ENCODE measurements around the gene PARP8.
"Not testable (repeated sequence)": the region's sequence is repeated elsewhere in the genome, so short reads cannot be mapped to it uniquely, and the experiment has no call there.

The PARP8 gene

GRCh38 chr5:50730336-50730735 lies 63.9 kb downstream of the PARP8 start:
- no peak for DNase-seq

GRCh38 chr5:50730841-50731240 lies 64.4 kb downstream of the PARP8 start:
- no peak for DNase-seq

GRCh38 chr5:50733741-50734140 lies 67.3 kb downstream of the PARP8 start:
- DNase-seq, result no peak

GRCh38 chr5:50738864-50739263 lies 72.4 kb downstream of the PARP8 start:
- DNase-seq, result no peak

GRCh38 chr5:50740832-50741231 lies 74.4 kb downstream of the PARP8 start:
- no peak for DNase-seq

- DNase-seq, result no peak
Observed at GRCh38 chr5:50744776-50745175, 78.3 kb downstream of the PARP8 start.

GRCh38 chr5:50745221-50745910 lies 78.9 kb downstream of the PARP8 start:
- DNase-seq, result no peak

- DNase-seq, result no peak
Observed at GRCh38 chr5:50749181-50749580, 82.7 kb downstream of the PARP8 start.

GRCh38 chr5:50749873-50750272 lies 83.4 kb downstream of the PARP8 start:
- DNase-seq, result no peak

- no peak for DNase-seq
Observed at GRCh38 chr5:50751064-50751657, 84.7 kb downstream of the PARP8 start.

- DNase-seq, result no peak
Observed at GRCh38 chr5:50752800-50753199, 86.4 kb downstream of the PARP8 start.

- no peak for DNase-seq
Observed at GRCh38 chr5:50759526-50760270, 93.3 kb downstream of the PARP8 start.

- no peak for DNase-seq
Observed at GRCh38 chr5:50763351-50763750, 96.9 kb downstream of the PARP8 start.

- no peak for DNase-seq
Observed at GRCh38 chr5:50763846-50764245, 97.4 kb downstream of the PARP8 start.

GRCh38 chr5:50766042-50766441 lies 99.6 kb downstream of the PARP8 start:
- no peak for DNase-seq

- no peak for DNase-seq
Observed at GRCh38 chr5:50766462-50766861, 100.0 kb downstream of the PARP8 start.

- DNase-seq, result no peak
Observed at GRCh38 chr5:50766967-50767366, 100.5 kb downstream of the PARP8 start.

GRCh38 chr5:50767588-50767987 lies 101.2 kb downstream of the PARP8 start:
- DNase-seq, result no peak

- DNase-seq, result no peak
Observed at GRCh38 chr5:50768634-50769033, 102.2 kb downstream of the PARP8 start.

GRCh38 chr5:50770441-50770840 lies 104.0 kb downstream of the PARP8 start:
- no peak for DNase-seq

GRCh38 chr5:50774446-50775175 lies 108.2 kb downstream of the PARP8 start:
- DNase-seq, result not testable (repeated sequence)

- DNase-seq, result no peak
Observed at GRCh38 chr5:50786073-50786472, 119.6 kb downstream of the PARP8 start.

GRCh38 chr5:50791813-50792212 lies 125.4 kb downstream of the PARP8 start:
- DNase-seq, result no peak

GRCh38 chr5:50792843-50793242 lies 126.4 kb downstream of the PARP8 start:
- DNase-seq, result no peak

Measured in amniotic stem cell (primary cell).